NOMO-1 treated with dmso at 0.1 percent for 144 hours (cell line): ENCODE data around the gene TENT4B.
"Not testable (repeated sequence)": the region's sequence is repeated elsewhere in the genome, so short reads cannot be mapped to it uniquely, and the experiment has no call there.

Source experiments
- DNase-seq: peaks from one replicate; lab custom pipeline; 2025; ENCODE audit not compliant: unreplicated experiment; lab: John Stamatoyannopoulos, UW

Gene TENT4B

DNA sequence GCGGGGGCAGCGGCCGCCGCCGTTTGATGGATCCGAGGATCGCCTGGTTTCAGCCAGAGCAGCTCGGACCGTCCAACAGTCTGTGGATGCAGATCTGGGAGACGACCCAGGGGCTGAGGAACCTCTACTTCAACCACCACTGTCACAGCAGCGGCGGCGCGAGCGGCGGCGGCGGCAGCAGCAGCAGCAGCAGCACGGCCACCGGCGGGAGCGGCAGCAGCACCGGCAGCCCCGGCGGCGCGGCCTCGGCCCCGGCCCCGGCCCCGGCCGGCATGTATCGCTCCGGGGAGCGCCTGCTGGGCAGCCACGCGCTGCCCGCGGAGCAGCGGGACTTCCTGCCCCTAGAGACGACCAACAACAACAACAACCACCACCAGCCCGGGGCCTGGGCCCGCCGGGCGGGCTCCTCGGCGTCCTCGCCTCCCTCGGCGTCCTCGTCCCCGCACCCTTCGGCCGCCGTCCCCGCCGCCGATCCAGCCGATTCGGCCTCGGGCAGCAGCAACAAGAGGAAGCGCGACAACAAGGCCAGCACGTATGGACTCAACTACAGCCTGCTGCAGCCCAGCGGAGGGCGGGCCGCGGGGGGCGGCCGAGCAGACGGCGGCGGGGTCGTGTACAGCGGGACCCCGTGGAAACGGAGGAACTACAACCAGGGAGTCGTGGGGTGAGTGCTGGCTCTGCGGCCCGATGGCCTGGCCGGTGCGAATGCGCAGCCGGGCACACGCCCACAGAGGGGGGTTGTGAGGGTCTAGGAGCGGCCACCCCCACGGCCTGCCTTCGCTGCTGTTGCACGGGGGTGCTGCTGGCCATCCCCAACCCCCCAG, 702 bp downstream of the TENT4B start:
- peak; percentile 14 for DNase-seq

- DNase-seq, result no peak
Measured at GRCh38 chr16:50154420-50154950, 1.4 kb downstream of the TENT4B start.

GRCh38 chr16:50155925-50156324, 2.8 kb downstream of the TENT4B start:
- DNase-seq, result no peak

DNA sequence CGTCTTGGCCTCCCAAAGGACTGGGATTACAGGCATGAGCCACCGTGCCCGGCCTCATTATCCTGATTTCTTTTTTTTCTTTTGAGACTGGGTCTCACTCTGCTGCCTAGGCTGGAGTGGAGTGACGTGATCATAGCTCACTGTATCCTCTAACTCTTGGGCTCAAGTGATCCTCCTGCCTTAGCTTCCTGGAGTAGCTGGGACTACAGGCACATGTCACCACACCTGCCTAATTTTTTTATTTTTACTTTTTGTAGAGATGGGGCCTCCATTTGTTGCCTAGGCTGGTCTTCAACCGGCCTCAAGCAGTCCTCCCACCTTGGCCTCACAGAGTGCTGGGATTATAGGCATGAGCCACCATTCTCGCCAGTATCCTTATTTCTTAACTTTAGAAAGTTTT, 3.5 kb downstream of the TENT4B start:
- DNase-seq, result no peak

GRCh38 chr16:50160495-50161164, 7.5 kb downstream of the TENT4B start:
- DNase-seq, result no peak

DNA sequence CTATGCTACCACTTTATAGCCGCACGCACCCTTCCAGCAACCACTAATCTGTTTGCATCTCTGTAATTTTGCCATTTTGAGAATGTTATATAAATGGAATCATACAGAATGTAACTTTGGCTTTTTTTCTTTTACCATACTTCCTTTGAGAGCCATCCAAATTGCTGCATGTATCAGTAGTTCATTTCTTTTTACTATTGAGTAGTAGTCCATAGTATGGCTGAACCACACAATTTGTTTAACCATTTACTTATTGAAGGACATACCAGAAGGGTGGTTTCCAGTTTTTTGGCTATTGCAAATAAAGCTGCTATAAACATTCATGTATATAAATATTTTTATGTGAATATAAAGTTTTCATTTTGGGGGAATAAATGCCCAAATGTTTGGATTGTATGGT, 8.8 kb downstream of the TENT4B start:
- no peak for DNase-seq

DNA sequence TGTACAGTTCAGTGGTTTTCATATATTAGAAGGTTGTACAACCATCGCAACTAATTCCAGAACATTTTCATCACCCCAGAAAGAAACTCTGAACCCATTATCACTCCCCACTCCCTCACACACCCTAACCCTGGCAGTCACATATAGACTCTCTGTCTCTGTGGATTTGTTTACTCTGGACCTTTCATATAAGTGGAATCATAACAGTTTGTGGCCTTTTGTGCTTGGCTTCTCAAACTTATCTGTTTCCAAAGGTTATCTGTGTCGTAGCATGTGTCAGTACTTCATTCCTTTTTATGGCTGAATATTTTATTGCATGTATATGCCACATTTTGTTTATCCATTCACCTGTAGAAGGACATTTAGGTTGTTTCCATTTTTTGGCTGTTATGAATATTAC, 12.4 kb downstream of the TENT4B start:
- DNase-seq, result no peak

GRCh38 chr16:50166511-50167500, 13.7 kb downstream of the TENT4B start:
- DNase-seq, result no peak

- DNase-seq, result no peak
Measured at GRCh38 chr16:50167556-50167955, 14.4 kb downstream of the TENT4B start.

- DNase-seq, result peak; percentile 4
Measured at GRCh38 chr16:50169555-50170096, 16.5 kb downstream of the TENT4B start.

DNA sequence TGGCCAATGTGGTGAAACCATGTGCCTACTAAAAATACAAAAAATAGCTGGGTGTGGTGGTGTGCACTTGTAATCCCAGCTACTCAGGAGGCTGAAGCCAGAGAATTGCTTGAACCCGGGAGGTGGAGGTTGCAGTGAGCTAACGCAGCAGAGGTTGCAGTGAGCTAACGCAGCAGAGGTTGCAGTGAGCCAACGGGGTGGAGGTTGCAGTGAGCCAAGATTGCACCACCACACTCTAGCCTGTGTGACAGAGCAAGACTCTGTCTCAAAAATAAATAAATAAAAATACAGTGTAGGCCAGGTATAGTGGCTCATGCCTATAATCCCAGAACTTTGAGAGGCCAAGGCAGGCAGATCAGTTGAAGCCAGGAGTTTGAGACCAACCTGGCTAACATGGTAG, 18.7 kb downstream of the TENT4B start:
- not testable (repeated sequence) for DNase-seq

DNA sequence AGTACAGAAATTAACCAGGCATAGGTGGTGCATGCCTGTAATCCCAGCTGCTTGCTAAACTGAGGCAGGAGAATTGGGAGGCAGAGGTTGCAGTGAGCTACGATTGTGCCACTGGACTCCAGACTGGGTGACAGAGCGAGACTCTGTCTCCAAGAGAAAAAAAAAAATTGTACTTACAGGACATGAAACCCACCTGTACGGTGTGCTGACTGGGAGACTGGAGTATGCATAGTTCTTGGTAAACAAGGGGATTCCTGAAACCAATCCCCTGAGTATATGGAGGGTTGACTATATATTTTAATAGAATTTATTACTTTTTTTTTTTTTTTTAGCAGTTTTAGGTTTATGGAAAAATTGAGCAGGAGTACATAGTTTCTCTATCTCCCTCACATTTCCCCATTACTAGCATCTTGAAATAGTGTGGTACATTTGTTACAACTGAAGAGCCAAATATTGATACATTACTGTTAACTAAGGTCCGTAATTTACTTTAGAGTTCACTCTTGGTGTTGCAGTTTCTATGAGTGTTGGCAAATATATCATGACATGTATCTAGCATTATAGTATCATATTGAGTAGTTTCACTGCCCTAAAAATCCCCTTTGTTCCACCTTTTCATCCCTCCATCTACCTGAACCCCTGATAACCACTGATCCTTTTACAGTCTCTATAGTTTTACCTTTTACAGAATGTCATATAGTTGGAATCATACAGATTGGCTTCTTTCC, 19.3 kb downstream of the TENT4B start:
- DNase-seq, result no peak

GRCh38 chr16:50173316-50173715, 20.2 kb downstream of the TENT4B start:
- no peak for DNase-seq

GRCh38 chr16:50178491-50178941, 25.4 kb downstream of the TENT4B start:
- DNase-seq, result no peak

DNA sequence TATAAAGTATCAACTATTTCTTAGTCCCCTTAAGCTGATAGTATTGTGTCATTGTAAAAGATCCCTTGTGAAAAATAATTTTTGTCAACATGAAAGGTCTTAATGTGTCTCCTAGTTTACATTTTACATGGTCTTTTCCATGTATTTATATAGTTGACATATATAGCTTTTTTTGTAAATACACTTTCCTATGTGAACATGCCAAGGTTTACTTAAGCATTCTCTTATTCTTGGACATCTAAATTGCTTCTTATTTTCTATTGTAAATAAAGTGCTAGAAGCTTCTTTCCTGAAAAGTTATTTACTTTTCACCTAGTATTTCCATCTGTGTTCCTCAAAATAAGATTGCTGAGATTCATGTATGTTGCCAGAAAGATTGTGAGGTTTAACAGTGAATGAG, 29.3 kb downstream of the TENT4B start:
- no peak for DNase-seq

DNA sequence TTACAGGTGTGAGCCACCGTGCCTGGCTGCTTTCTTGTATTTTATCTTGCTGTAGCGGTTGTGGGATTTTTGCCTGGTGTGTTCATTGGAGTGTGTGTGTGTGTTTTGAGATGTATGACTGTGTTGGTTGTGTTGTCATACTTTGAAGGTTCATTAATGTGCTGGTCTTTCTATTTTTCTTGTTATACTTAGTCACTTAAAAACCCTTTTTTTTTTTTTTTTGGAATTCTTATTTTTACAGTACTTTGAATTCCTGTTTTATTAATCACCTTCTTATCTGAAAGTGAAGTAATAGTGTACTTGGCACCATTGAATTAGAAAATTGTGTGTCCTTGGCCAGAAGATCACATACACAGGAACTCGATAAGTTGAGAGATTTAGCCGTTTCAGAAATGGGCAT, 30.2 kb downstream of the TENT4B start:
- no peak for DNase-seq

- DNase-seq, result no peak
Measured at GRCh38 chr16:50185005-50185505, 31.9 kb downstream of the TENT4B start.

- DNase-seq, result no peak
Measured at GRCh38 chr16:50188619-50189136, 35.6 kb downstream of the TENT4B start.

- no peak for DNase-seq
Measured at GRCh38 chr16:50190292-50190691, 37.2 kb downstream of the TENT4B start.
